ENCODE results near the gene WDR5B.

- TF ChIP-seq CTCF (conservative IDR thresholded peaks at IDR 0.05), result no peak
- no peak for TF ChIP-seq ZFX (IDR thresholded peaks at IDR 0.05)
Measured at GRCh38 chr3:122389892-122390291, 26.0 kb downstream of the WDR5B start.

Data from C4-2B (cell line).